BLaER1 treated with 17β-estradiol and CSF1 and Interleukin-3, amounts not matched to agents 10 nM and 100 nM (cell line): ENCODE data around the gene PLXDC1.
A peak's percentile ranks its signal among the peaks of the same experiment; 100 is the strongest.
"Not testable (repeated sequence)": the region's sequence is repeated elsewhere in the genome, so short reads cannot be mapped to it uniquely, and the experiment has no call there.

Experiments used
- H3K27ac ChIP-seq, 11 experiments: shearing (Covaris generic); formaldehyde crosslinking; 2 replicates each; pipeline ENCODE4 v1.8.1; 2022
- H3K27me3 ChIP-seq, 11 experiments: shearing (Covaris generic); formaldehyde crosslinking; 2 replicates each; pipeline ENCODE4 v1.8.1; 2022
- H3K36me3 ChIP-seq, 11 experiments: shearing (Covaris generic); formaldehyde crosslinking; 2 replicates each; pipeline ENCODE4 v1.8.1; 2022
- H3K4me1 ChIP-seq, 10 experiments: shearing (Covaris generic); formaldehyde crosslinking; 2 replicates each; pipeline ENCODE4 v1.8.1; 2022
- H3K4me2 ChIP-seq, 11 experiments: shearing (Covaris generic); formaldehyde crosslinking; 2 replicates each; pipeline ENCODE4 v1.8.1; 2022
- H3K4me3 ChIP-seq, 10 experiments: shearing (Covaris generic); formaldehyde crosslinking; 2 replicates each; pipeline ENCODE4 v1.8.1; 2022
- H3K9ac ChIP-seq, 11 experiments: shearing (Covaris generic); formaldehyde crosslinking; 2 replicates each; pipeline ENCODE4 v1.8.1; 2022
- H3K9me3 ChIP-seq, 11 experiments: shearing (Covaris generic); formaldehyde crosslinking; replicated peaks in 1 of 11; 2 replicates each; pipeline ENCODE4 v1.8.1; 2022
- H4K20me1 ChIP-seq, 11 experiments: shearing (Covaris generic); formaldehyde crosslinking; 2 replicates each; pipeline ENCODE4 v1.8.1; 2022
- Cebpa-rat ChIP-seq, 11 experiments: shearing (Covaris generic); IDR thresholded peaks; 2 replicates each; pipeline ENCODE4 v1.8.1; 2022

PLXDC1 gene

GRCh38 chr17:39123627-39124026 is 27.8 kb downstream of the PLXDC1 start:
- Histone ChIP-seq H3K36me3 (no peaks in the 10 kb centered on the region), H4K20me1 (peaks cover 0 to 5% (median 0%) of the 10 kb centered on the region in 11 experiments; a peak in 1 of 22 replicates), H3K27me3 (no peaks in the 10 kb centered on the region), H3K4me3 (no peak overlapping the region), H3K27ac (no peak overlapping the region), H3K9me3 (no peaks in the 10 kb centered on the region), H3K4me1 (peaks cover 14 to 40% (median 17%) of the 10 kb centered on the region in 10 experiments), H3K4me2 (no peak overlapping the region), H3K9ac (no peak overlapping the region)
- TF ChIP-seq Cebpa-rat (IDR thresholded peaks at IDR 0.05): no peak

- Histone ChIP-seq H3K4me1 (peaks cover 19 to 45% (median 23%) of the 10 kb centered on the region in 10 experiments), H3K9me3 (peaks cover 0 to 5% (median 0%) of the 10 kb centered on the region in 11 experiments; a peak in 4 of 22 replicates), H3K9ac (no peak overlapping the region), H3K27me3 (no peaks in the 10 kb centered on the region), H3K27ac (no peak overlapping the region), H3K4me3 (no peak overlapping the region), H3K4me2 (peak overlapping the region in 2 of 11 experiments; percentile 16 to 45; a peak in 4 of 22 replicates), H3K36me3 (no peaks in the 10 kb centered on the region), H4K20me1 (peaks cover 0 to 5% (median 0%) of the 10 kb centered on the region in 11 experiments; a peak in 1 of 22 replicates)
- TF ChIP-seq Cebpa-rat (IDR thresholded peaks at IDR 0.05): no peak
Measured at GRCh38 chr17:39122991-39123390, 28.4 kb downstream of the PLXDC1 start.

GRCh38 chr17:39121919-39122318 is 29.5 kb downstream of the PLXDC1 start:
- H3K4me2 ChIP-seq, H4K20me1 ChIP-seq: not testable (repeated sequence)

GRCh38 chr17:39118674-39119419 is 32.6 kb downstream of the PLXDC1 start:
- H3K36me3 ChIP-seq: no peaks in the 10 kb centered on the region
- H3K4me1 ChIP-seq: peaks cover 19 to 55% (median 32%) of the 10 kb centered on the region in 10 experiments
- no peaks in the 10 kb centered on the region for H3K27me3 ChIP-seq
- H3K4me3 ChIP-seq: peak overlapping the region in 1 of 10 experiments; percentile 14; a peak in 1 of 20 replicates
- H3K27ac ChIP-seq: peak overlapping the region in 10 of 11 experiments; percentile 7 to 66 (median 54); a peak in 17 of 22 replicates
- peak overlapping the region; percentile 45 to 96 (median 70) for H3K4me2 ChIP-seq
- H3K9ac ChIP-seq: peak overlapping the region in 3 of 11 experiments; percentile 7 to 30 (median 10); a peak in 5 of 22 replicates
- peaks cover 0 to 16% (median 4%) of the 10 kb centered on the region in 11 experiments; a peak in 7 of 22 replicates for H3K9me3 ChIP-seq
- peak in 2 of 11 experiments; percentile 7 to 14; a peak in 2 of 22 replicates for TF ChIP-seq Cebpa-rat (IDR thresholded peaks at IDR 0.05)
- H4K20me1 ChIP-seq: peaks cover 0 to 5% (median 0%) of the 10 kb centered on the region in 11 experiments; a peak in 1 of 22 replicates

More at GRCh38 chr17:39121919-39122318, 29.5 kb downstream of the PLXDC1 start:
- H3K36me3 ChIP-seq, H3K4me3 ChIP-seq, H3K27me3 ChIP-seq, H3K27ac ChIP-seq, H3K9ac ChIP-seq: not testable (repeated sequence)
- Histone ChIP-seq H3K4me1 (peaks cover 19 to 45% (median 30%) of the 10 kb centered on the region in 10 experiments), H3K9me3 (peaks cover 0 to 13% (median 4%) of the 10 kb centered on the region in 11 experiments; a peak in 7 of 22 replicates)

- TF ChIP-seq Cebpa-rat (IDR thresholded peaks at IDR 0.05): no peak
- peaks cover 0 to 5% (median 0%) of the 10 kb centered on the region in 11 experiments; a peak in 1 of 22 replicates for H4K20me1 ChIP-seq
- H3K27me3 ChIP-seq: no peaks in the 10 kb centered on the region
Measured at GRCh38 chr17:39116224-39116623, 35.2 kb downstream of the PLXDC1 start.

GRCh38 chr17:39115135-39115534 is 36.3 kb downstream of the PLXDC1 start:
- H3K4me3 ChIP-seq: no peak overlapping the region
- no peak overlapping the region for H3K9ac ChIP-seq
- H3K27ac ChIP-seq: no peak overlapping the region; a peak in 1 of 22 replicates
- peaks cover 19 to 37% (median 30%) of the 10 kb centered on the region in 10 experiments for H3K4me1 ChIP-seq
- no peak for TF ChIP-seq Cebpa-rat (IDR thresholded peaks at IDR 0.05)
- H3K36me3 ChIP-seq: no peaks in the 10 kb centered on the region
- H3K4me2 ChIP-seq: peak overlapping the region in 4 of 11 experiments; percentile 5 to 29 (median 24); a peak in 5 of 22 replicates
- H4K20me1 ChIP-seq: peaks cover 0 to 5% (median 0%) of the 10 kb centered on the region in 11 experiments; a peak in 2 of 22 replicates
- no peaks in the 10 kb centered on the region for H3K27me3 ChIP-seq
- peaks cover 0 to 16% (median 4%) of the 10 kb centered on the region in 11 experiments; a peak in 7 of 22 replicates for H3K9me3 ChIP-seq

More at GRCh38 chr17:39116224-39116623, 35.2 kb downstream of the PLXDC1 start:
- H3K4me3 ChIP-seq: no peak overlapping the region
- H3K36me3 ChIP-seq: no peaks in the 10 kb centered on the region
- peaks cover 0 to 16% (median 4%) of the 10 kb centered on the region in 11 experiments; a peak in 7 of 22 replicates for H3K9me3 ChIP-seq
- no peak overlapping the region for H3K27ac ChIP-seq
- H3K4me1 ChIP-seq: peaks cover 19 to 39% (median 34%) of the 10 kb centered on the region in 10 experiments
- H3K4me2 ChIP-seq: no peak overlapping the region
- H3K9ac ChIP-seq: no peak overlapping the region

GRCh38 chr17:39114723-39115122 is 36.7 kb downstream of the PLXDC1 start:
- H4K20me1 ChIP-seq: peaks cover 0 to 5% (median 0%) of the 10 kb centered on the region in 11 experiments; a peak in 2 of 22 replicates
- no peak overlapping the region for H3K27ac ChIP-seq
- peak overlapping the region in 2 of 11 experiments; percentile 23 to 24; a peak in 1 of 22 replicates for H3K4me2 ChIP-seq
- no peaks in the 10 kb centered on the region for H3K27me3 ChIP-seq
- no peak overlapping the region for H3K9ac ChIP-seq
- no peaks in the 10 kb centered on the region for H3K36me3 ChIP-seq
- no peak for TF ChIP-seq Cebpa-rat (IDR thresholded peaks at IDR 0.05)
- H3K4me3 ChIP-seq: no peak overlapping the region
- peaks cover 15 to 33% (median 26%) of the 10 kb centered on the region in 10 experiments for H3K4me1 ChIP-seq
- H3K9me3 ChIP-seq: peaks cover 0 to 16% (median 4%) of the 10 kb centered on the region in 11 experiments; a peak in 7 of 22 replicates

- TF ChIP-seq Cebpa-rat (IDR thresholded peaks at IDR 0.05): no peak
- H3K27ac ChIP-seq: no peak overlapping the region
- H3K36me3 ChIP-seq: no peaks in the 10 kb centered on the region
- H3K4me2 ChIP-seq: no peak overlapping the region
- peaks cover 0 to 2% (median 0%) of the 10 kb centered on the region in 11 experiments; a peak in 2 of 22 replicates for H4K20me1 ChIP-seq
- H3K4me1 ChIP-seq: peaks cover 6 to 25% (median 17%) of the 10 kb centered on the region in 10 experiments
- no peak overlapping the region for H3K4me3 ChIP-seq
- peaks cover 0 to 16% (median 4%) of the 10 kb centered on the region in 11 experiments; a peak in 7 of 22 replicates for H3K9me3 ChIP-seq
- no peak overlapping the region for H3K9ac ChIP-seq
- H3K27me3 ChIP-seq: no peaks in the 10 kb centered on the region
Measured at GRCh38 chr17:39113871-39114270, 37.6 kb downstream of the PLXDC1 start.
